NT2/D1 (cell line): ENCODE results near the gene CEP131.

Source experiments
- SUZ12 ChIP-seq: IDR thresholded peaks from 2 replicates; pipeline ENCODE4 v1.6.1; 2011; ENCODE audit not compliant: insufficient read length, insufficient read depth; ENCODE audit errors: extremely low read depth
- YY1 ChIP-seq: IDR thresholded peaks from 2 replicates; pipeline ENCODE4 v1.6.1; 2011; ENCODE audit not compliant: insufficient read length, insufficient read depth
- ZNF274 ChIP-seq: IDR thresholded peaks from 2 replicates; pipeline ENCODE4 v1.6.1; 2011; ENCODE audit warnings: mild to moderate bottlenecking, low read depth, low read length

DNA sequence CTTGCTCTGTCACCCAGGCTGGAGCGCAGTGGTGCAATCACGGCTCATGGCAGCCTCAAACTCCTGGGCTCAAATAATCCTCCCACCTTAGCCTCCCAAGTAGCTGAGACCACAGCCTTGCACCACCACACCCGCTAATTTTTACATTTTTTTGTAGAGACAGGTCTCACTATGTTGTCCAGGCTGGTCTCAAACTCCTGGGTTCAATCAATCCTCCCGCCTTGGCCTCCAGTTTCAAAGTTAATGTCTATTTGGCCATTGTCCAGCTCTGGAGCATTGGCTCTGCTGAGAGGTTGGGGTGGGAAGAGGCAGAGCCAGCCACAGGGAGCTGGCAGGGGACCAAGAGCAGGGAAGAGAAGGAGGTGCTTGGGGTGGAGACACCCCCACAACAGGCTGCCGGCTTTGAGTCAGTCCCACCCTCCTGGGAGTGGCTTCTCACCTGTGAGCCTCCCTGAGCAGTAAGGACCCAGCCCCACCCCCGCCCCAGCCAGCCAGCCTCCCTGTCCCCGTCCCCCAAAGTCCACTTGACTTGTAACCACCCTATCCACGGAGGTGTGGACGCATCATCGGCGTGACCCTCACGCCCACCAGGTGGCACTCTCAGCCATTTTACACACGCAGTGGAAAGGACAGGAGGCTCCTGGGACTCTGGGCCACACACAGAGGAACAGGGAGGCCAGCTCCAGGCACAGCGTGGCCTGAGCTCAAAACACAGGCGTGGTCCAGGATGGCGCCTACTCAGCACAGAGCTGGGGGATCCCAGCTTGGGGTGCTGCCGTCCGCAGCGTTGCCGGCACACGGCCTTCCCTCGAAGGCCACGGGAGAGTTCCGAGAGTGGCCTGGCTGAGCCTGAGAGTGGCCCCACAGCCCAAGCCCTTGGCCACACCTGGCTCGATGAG is 80.2 kb downstream of the CEP131 start:
- TF ChIP-seq ZNF274 (no peak), YY1 (no peak), SUZ12 (no peak)
